A549 (cell line): ENCODE measurements around the gene CCNE1. TPM values are rescaled to one million over a fixed set of nuclear protein-coding genes. Genes with fewer than 3 reads are reported as not detected.

ENCODE experiments used
- ATAC-seq, 2 experiments: fragments of 200-7000 bp in 1 of 2; fragments of >200 bp in 1 of 2; cut with Nextera tagmentation in 1 of 2; cut with Tn5 transposase in 1 of 2; 3 replicates each; pipeline versions ENCODE4 v1.8.0 to v1.9.1; 2018 to 2020; ENCODE audit warnings: mild to moderate bottlenecking in 1 of 2, moderate library complexity in 1 of 2
- CTCF ChIA-PET: fragments of 300-600 bp; sonication (Branson Sonifier 250); formaldehyde crosslinking; extraction: SDS; loops from one replicate; lab custom pipeline; 2021; ENCODE audit warnings: antibody characterized with exemption, inconsistent platforms; lab: Yijun Ruan, JAX
- POLR2A ChIA-PET: fragments of 350-600 bp; formaldehyde crosslinking; extraction: SDS; loops from one replicate; lab custom pipeline; 2021; ENCODE audit warnings: antibody characterized with exemption, inconsistent platforms; lab: Yijun Ruan, JAX
- DNase-seq, 2 experiments: peaks; one replicate each; pipeline versions ENCODE4 v3.0.0 to v3.0.0-alpha.2; 2011 to 2016; ENCODE audit warnings: low read depth in 1 of 2, low spot score in 1 of 2
- FAIRE-seq: peaks from 2 replicates; lab custom pipeline; 2011; peaks lifted over from hg19 to GRCh38; lab: Jason Lieb, UNC
- H3K27ac ChIP-seq, 2 experiments: fragments of >200 bp; sonication (Bioruptor Twin); formaldehyde crosslinking; 3 replicates each; pipeline ENCODE4 v1.5.1; 2016 to 2017
- H3K4me1 ChIP-seq: fragments of >200 bp; sonication (Bioruptor Twin); formaldehyde crosslinking; 3 replicates; pipeline ENCODE4 v1.6.1; 2016
- H3K4me2 ChIP-seq: fragments of >200 bp; sonication (Bioruptor Twin); formaldehyde crosslinking; 3 replicates; pipeline ENCODE4 v1.6.1; 2016
- H3K4me3 ChIP-seq: fragments of >200 bp; sonication (Bioruptor Twin); formaldehyde crosslinking; 3 replicates; pipeline ENCODE4 v1.5.1; 2016
- H3K9me3 ChIP-seq: fragments of >200 bp; sonication (Bioruptor Twin); formaldehyde crosslinking; 3 replicates; pipeline ENCODE4 v1.6.1; 2016
- ATOH8 ChIP-seq: fragments of 250-450 bp; sonication (Bioruptor Pico); IDR thresholded peaks from 2 replicates; pipeline ENCODE4 v1.5.0; 2020; ENCODE audit warnings: low read depth, mild to moderate bottlenecking, moderate library complexity
- CBX2 ChIP-seq: fragments of 200-600 bp; sonication (generic); IDR thresholded peaks from 2 replicates; pipeline ENCODE4 v1.6.1; 2016; ENCODE audit warnings: low read depth, mild to moderate bottlenecking, borderline replicate concordance
- CBX8 ChIP-seq: fragments of 200-600 bp; sonication (generic); IDR thresholded peaks from 2 replicates; pipeline ENCODE4 v1.6.1; 2016
- E2F6 ChIP-seq: IDR thresholded peaks from 2 replicates; pipeline ENCODE4 v1.6.1; 2012; ENCODE audit warnings: low read depth, borderline replicate concordance
- FOSB ChIP-seq: fragments of 250-450 bp; sonication (Bioruptor Pico); IDR thresholded peaks from 2 replicates; pipeline ENCODE4 v1.5.0; 2020; ENCODE audit warnings: mild to moderate bottlenecking, moderate library complexity
- FOSL2 ChIP-seq, 2 experiments: fragments of 450-650 bp in 1 of 2; fragments of >200 bp in 1 of 2; sonication (Bioruptor Twin) in 1 of 2; formaldehyde crosslinking; IDR thresholded peaks; 2 replicates each; pipeline versions ENCODE4 v1.5.0 to v1.6.1; 2016 to 2020; ENCODE audit warnings: mild to moderate bottlenecking in 1 of 2, moderate library complexity in 1 of 2
- FOXS1 ChIP-seq: fragments of 250-450 bp; sonication (Bioruptor Pico); IDR thresholded peaks from 2 replicates; pipeline ENCODE4 v1.5.0; 2020; ENCODE audit warnings: mild to moderate bottlenecking, moderate library complexity
- HEYL ChIP-seq: fragments of 250-450 bp; sonication (Bioruptor Pico); IDR thresholded peaks from 2 replicates; pipeline ENCODE4 v1.8.0; 2021; ENCODE audit warnings: mild to moderate bottlenecking, moderate library complexity
- HMGXB4 ChIP-seq: fragments of 250-450 bp; sonication (Bioruptor Pico); IDR thresholded peaks from 2 replicates; pipeline ENCODE4 v1.5.0; 2021; ENCODE audit warnings: mild to moderate bottlenecking, moderate library complexity, borderline replicate concordance
- HOXB13 ChIP-seq: fragments of 250-450 bp; sonication (Bioruptor Pico); IDR thresholded peaks from 2 replicates; pipeline ENCODE4 v1.5.0; 2020; ENCODE audit warnings: low read depth, mild to moderate bottlenecking, moderate library complexity
- HOXB5 ChIP-seq: fragments of 250-450 bp; sonication (Bioruptor Pico); IDR thresholded peaks from 2 replicates; pipeline ENCODE4 v1.5.0; 2020; ENCODE audit warnings: mild to moderate bottlenecking, moderate library complexity
- JUNB ChIP-seq: fragments of >200 bp; sonication (Bioruptor Twin); formaldehyde crosslinking; IDR thresholded peaks from 2 replicates; pipeline ENCODE4 v1.6.1; 2016
- KDM5A ChIP-seq: fragments of 200-600 bp; sonication (generic); IDR thresholded peaks from 2 replicates; pipeline ENCODE4 v1.6.1; 2016; ENCODE audit warnings: antibody characterized with exemption, mild to moderate bottlenecking
- MAFK ChIP-seq: fragments of 450-650 bp; IDR thresholded peaks from 2 replicates; pipeline ENCODE4 v1.6.1; 2014; ENCODE audit not compliant: partially characterized antibody
- NFE2L2 ChIP-seq: fragments of 150-350 bp; conservative IDR thresholded peaks from 2 replicates; pipeline ENCODE4 v1.6.1; 2014; ENCODE audit warnings: low read length
- NR3C1 ChIP-seq: fragments of >200 bp; sonication (Bioruptor Twin); formaldehyde crosslinking; IDR thresholded peaks from 3 replicates; pipeline ENCODE4 v1.6.1; 2017
- PBX3 ChIP-seq: IDR thresholded peaks from 2 replicates; pipeline ENCODE4 v1.6.1; 2012
- RARB ChIP-seq: fragments of 250-450 bp; sonication (Bioruptor Pico); IDR thresholded peaks from 2 replicates; pipeline ENCODE4 v1.8.0; 2021; ENCODE audit warnings: mild to moderate bottlenecking, moderate library complexity
- REST ChIP-seq: fragments of 200-600 bp; sonication (generic); IDR thresholded peaks from 2 replicates; pipeline ENCODE4 v1.6.1; 2016; ENCODE audit warnings: antibody characterized with exemption, mild to moderate bottlenecking, moderate library complexity
- RFX5 ChIP-seq: fragments of 450-650 bp; IDR thresholded peaks from 2 replicates; pipeline ENCODE4 v1.7.1; 2014; ENCODE audit warnings: antibody characterized with exemption, mild to moderate bottlenecking, moderate library complexity
- RNF2 ChIP-seq: fragments of 200-600 bp; sonication (generic); IDR thresholded peaks from 2 replicates; pipeline ENCODE4 v1.6.1; 2016; ENCODE audit warnings: low read depth, mild to moderate bottlenecking, antibody characterized with exemption, moderate library complexity, borderline replicate concordance
- TFCP2L1 ChIP-seq: fragments of 250-450 bp; sonication (Bioruptor Pico); IDR thresholded peaks from 2 replicates; pipeline ENCODE4 v1.5.0; 2021; ENCODE audit warnings: mild to moderate bottlenecking
- ZSCAN20 ChIP-seq: fragments of 250-450 bp; sonication (Bioruptor Pico); IDR thresholded peaks from 2 replicates; pipeline ENCODE4 v1.8.0; 2022; ENCODE audit warnings: mild to moderate bottlenecking, moderate library complexity
- WGBS: methylation state at CpG from one replicate; pipeline ENCODE4 v1.1.6; 2017; ENCODE audit errors: missing lambda C conversion rate; 5-methylcytosine and 5-hydroxymethylcytosine counted together
- polyA plus RNA-seq, 4 experiments: library from polyadenylated mRNA; depleted of rRNA in 3 of 4; stranded (reverse); fragments of >200 nt; fragmentation: RNase III in 1 of 4; extraction: RNeasy Plus Mini Kit Qiagen cat#74134 plus additional on column Dnase treatment in 1 of 4; gene quantifications; 2 replicates in 3 of 4; 3 replicates in 1 of 4; pipeline ENCODE4 v1.2.3, GENCODE V29; 2011 to 2017

Gene CCNE1
- polyA plus RNA-seq, 2 of the 4 experiments (the other 2 are of a cell fraction) = 18.3 to 25.2 TPM

GRCh38 chr19:29764361-29764760 is 47.4 kb upstream of the CCNE1 start:
- H3K4me3 ChIP-seq = no peak overlapping the region
- H3K4me1 ChIP-seq = no peaks in the 10 kb centered on the region
- DNase-seq (no peak), ATAC-seq (no peak), FAIRE-seq (no peak)
- H3K9me3 ChIP-seq = no peaks in the 10 kb centered on the region
- no peak overlapping the region for H3K4me2 ChIP-seq
- no peak overlapping the region for H3K27ac ChIP-seq
- 55% methylated on average over 8 of the region's 8 CpGs for WGBS
- ChIA-PET CTCF (interaction anchor here (0.6 to 16.1 kb wide), 7 partner anchors 9 to 111 kb away, joined by 3 to 301 read pairs (median 9); no protein-coding TSS in a partner anchor), POLR2A (no interaction called here)
- TF ChIP-seq FOSB (CRISPR knock-in tag) = no peak
- TF ChIP-seq RFX5 = peak; percentile 83
- no peak for TF ChIP-seq REST

GRCh38 chr19:29766100-29766499 is 45.7 kb upstream of the CCNE1 start:
- TF ChIP-seq RNF2 (no peak), TFCP2L1 (CRISPR knock-in tag) (no peak), CBX8 (no peak), ZSCAN20 (no peak), KDM5A (no peak), HMGXB4 (CRISPR knock-in tag) (no peak), E2F6 (no peak), FOXS1 (CRISPR knock-in tag) (no peak), ATOH8 (CRISPR knock-in tag) (no peak), FOSL2 (IDR thresholded peaks at IDR 0.05) (no peak), FOSL2 (CRISPR knock-in tag; IDR thresholded peaks at IDR 0.05) (no peak), PBX3 (no peak), HOXB5 (CRISPR knock-in tag) (no peak), HOXB13 (no peak), NR3C1 (no peak), JUNB (no peak), RARB (CRISPR knock-in tag) (no peak), MAFK (no peak), NFE2L2 (no peak), CBX2 (no peak), HEYL (no peak)

More at GRCh38 chr19:29766100-29766499, 45.7 kb upstream of the CCNE1 start:
- WGBS = 23% methylated on average over 3 of the region's 3 CpGs
- ChIA-PET CTCF (interaction anchor here (2.9 to 16.1 kb wide), 6 partner anchors 7 to 107 kb away, joined by 12 to 243 read pairs (median 110); no protein-coding TSS in a partner anchor), POLR2A (no interaction called here)
- H3K9me3 ChIP-seq = no peaks in the 10 kb centered on the region
- 0 out of 6 replicates have a peak, but pooled peaks of 1 of the 2 experiments have one; percentile 11 for ATAC-seq
- DNase-seq = no peak
- no peak for FAIRE-seq
- no peak overlapping the region for H3K4me3 ChIP-seq
- no peak overlapping the region for H3K4me2 ChIP-seq
- no peaks in the 10 kb centered on the region for H3K4me1 ChIP-seq
- no peak overlapping the region for H3K27ac ChIP-seq
